HG03342 (cell line): Measurements from ENCODE around the gene PRKCZ.

Source experiments
- ATAC-seq: cut with Tn5 transposase; IDR thresholded peaks from one replicate; pipeline ENCODE4 v1.9.1; 2021; ENCODE audit warnings: mild to moderate bottlenecking, moderate library complexity; ENCODE audit not compliant: unreplicated experiment

PRKCZ gene

DNA sequence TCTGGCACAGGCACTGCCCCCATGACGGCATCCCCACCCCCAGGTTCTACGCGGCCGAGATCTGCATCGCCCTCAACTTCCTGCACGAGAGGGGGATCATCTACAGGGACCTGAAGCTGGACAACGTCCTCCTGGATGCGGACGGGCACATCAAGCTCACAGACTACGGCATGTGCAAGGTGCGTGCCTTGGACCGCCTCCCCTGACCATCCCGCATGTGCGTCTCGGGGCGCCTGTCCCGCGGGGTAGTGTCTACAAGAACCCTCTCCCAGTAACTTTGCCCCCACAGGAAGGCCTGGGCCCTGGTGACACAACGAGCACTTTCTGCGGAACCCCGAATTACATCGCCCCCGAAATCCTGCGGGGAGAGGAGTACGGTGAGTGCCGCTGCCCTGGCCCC, 121.8 kb downstream of the PRKCZ start:
- ATAC-seq = no peak

DNA sequence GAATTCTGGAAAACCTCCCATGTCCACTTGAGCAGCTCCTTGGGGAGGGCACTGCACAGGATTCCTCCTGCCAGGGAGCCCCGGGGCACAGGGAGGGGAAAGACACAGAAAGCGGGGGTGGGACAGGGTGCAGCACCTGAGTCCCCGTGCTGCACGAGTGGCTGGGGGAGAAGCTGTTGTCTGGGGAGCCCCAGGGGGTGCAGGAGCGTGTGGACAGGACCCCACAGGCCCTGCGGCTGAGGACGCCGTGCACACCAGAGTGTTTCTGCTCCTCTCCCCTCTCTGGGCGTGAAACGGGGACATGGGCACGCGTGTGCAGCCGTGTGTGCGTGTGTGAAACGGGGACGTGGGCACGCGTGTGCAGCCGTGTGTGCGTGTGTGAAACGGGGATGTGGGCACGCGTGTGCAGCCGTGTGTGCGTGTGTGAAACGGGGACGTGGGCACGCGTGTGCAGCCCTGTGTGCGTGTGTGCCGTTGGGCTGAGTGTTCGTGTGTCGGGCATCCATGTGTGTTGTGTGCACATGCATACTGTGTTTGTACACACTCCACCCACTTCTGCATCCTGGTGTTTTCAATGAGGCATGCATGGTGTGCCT, 122.4 kb downstream of the PRKCZ start:
- ATAC-seq = no peak

DNA sequence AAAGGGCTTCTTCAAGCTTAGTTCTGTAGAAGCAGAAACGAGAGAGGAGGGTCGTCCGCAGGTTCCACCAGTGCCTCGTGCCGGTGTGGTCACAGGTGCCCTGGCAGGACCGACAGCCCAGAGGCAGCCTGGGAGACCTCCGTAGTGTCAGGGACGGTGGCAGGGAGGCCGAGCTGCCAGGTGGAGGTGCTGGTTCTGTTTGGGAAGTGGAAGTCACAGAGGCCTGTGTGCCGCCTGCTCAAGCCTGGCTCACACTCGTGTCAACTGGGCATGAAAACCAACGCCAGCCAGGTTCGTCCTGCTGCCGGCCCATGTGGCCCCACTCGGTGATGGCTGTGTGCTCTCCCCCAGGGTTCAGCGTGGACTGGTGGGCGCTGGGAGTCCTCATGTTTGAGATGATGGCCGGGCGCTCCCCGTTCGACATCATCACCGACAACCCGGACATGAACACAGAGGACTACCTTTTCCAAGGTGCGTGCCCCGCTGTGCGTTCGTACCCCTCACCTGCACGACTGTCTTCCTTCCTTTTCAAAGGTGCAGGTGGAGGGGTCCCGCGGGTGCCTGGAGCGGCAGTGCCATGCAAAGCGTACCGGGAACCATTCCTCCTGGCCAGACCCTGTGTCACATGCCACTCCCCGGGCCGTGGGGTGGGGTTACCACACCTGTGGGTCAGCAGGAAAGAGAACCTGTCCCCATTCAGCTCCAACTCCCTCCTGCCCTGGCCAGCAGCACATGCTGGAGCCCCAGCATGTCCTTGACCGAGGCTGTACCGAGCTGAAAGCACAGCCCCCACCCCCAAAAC, 123.5 kb downstream of the PRKCZ start:
- no peak for ATAC-seq

DNA sequence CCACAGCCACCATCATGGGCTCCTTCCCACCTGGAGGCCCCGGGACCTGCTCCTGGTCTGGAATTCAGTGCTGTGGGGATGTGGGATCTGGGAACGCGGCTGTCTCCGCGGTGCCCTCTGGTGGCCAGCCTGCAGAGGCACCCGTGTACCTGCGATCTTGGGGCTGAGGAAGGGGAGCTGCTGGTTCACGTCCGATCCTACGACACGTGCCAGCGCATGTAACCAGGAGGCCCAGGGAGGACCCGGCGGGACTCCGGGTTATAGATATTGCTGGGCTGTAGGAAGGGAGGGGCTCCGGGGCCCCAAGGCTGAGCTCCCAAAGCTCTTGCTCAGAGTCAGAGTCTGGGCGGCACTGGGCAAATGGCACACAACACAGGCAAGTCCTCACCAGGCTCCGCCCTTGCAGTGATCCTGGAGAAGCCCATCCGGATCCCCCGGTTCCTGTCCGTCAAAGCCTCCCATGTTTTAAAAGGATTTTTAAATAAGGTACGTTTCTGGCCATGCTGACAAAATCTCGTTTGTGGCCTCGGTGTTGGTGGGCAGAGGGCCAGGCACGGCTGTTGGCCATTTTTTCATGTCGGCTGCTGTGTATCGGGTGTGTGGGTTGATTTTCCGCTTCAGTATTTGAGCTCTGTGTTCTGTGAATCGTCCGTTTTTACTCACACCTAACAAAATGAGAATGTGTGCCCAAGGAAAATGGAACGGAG, 124.3 kb downstream of the PRKCZ start:
- ATAC-seq = no peak

DNA sequence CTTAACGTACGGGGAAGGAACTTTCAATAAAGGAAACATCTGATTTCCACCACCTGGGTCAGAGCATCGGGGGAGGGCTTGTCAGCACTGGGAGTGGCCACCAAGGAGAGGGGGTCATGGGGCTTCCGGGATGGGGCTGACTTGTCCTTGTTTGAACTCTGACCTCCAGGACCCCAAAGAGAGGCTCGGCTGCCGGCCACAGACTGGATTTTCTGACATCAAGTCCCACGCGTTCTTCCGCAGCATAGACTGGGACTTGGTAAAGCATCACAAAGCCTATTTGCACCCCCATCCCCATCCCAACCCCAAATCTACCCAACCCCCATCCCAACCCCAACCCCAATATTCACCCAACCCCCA, 124.8 kb downstream of the PRKCZ start:
- no peak for ATAC-seq

DNA sequence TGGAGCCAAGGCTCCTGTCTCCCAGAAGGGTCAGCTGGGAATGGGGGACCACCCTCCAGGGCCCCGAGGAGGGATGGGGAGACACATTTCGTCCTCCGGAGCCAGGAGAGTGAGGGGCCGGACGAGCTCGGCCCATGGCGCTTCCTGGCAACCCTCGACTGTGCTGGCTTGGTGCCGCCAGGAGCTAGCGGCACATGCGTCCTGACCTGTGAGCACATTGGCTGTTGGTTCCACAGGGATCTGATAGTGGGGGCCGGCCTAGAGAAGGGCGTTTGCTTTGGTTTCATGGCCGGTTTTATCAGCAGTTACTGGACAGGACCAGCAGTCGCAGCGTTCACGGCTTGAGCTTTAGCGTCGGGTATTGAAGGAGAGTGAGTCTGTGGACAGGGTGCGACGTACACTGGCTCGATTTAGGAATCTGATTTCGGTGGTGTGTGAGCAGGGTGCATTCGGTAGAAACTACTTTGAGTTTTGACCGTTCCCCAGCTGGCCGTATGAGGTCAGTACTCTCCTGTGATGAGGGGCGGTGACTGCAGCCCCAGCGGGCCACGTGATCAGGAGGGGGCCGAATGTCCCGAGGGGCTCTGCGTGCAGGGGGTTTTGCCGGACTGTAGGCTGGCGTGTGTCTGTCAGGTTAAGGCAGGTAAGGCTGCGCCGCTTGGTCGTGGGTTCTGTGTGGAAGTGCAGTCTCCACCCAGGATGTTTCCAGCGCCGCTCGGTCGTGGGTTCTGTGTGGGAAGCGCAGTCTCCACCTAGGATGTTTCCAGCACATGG, 125.7 kb downstream of the PRKCZ start:
- no peak for ATAC-seq

DNA sequence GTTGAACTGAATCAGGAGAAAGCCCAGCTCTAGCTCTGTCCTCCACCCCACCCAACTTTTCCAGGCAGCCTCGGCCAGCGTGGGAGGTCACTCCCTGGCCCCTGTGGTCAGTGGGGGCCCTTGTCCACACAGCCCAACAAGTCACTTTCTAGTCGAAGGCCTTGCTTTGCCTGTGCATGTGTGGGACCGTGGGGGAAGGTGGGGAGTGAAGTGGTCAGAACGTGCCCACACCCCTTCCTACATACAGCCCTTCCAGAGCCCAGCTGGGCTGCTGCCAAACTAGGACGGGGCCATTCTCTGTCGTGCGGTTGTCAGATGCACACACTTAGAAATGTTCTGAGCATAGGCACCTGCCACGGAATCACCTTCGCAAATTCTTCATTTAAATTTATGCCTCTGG, 126.4 kb downstream of the PRKCZ start:
- no peak for ATAC-seq

DNA sequence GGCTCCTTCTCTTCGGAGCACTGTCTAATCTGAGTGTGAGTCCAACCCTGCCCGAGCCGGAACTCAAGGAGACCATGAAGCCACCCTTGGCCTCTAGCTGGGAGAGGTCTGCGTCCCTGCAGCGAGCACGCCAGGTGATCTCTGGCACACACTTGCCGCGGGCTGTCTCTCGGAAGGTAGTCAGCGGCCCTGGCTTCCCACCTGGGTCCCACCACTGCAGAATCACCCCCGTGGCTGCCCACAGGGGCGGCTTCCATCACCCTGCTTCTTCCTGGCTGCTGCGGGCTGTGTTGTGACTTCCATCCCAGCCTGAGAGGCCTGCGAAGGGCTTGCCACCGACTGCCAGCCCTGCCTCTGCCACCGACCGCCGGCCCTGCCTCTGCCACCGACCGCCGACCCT, 127.3 kb downstream of the PRKCZ start:
- no peak for ATAC-seq

DNA sequence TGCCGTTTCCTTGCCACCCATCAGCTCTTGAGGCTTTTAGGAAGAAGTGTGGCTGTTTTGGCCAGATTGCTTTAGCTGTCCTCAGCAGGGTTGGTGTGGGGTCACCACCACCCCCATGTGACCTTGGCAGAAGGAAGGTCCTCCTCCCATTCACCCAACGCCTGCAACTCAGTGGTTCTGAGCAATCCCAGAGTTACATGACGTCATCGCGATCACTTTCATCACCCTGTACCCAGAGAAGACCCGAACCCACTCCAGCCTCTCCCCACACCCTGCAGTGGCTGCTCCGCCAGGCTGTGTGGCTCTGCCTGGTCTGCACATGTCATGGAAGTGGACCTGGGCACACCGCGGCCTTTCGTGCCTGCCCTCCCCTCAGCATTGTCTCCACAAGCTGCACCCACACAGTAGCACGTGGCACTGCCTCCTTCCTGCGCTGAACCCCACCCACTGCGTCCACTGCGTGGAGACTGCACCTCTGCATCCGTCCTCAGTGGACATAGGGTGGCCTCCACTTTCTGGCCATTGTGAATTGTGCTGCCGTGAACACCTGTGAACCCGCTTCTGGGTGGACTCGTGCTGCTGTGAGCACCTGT, 127.8 kb downstream of the PRKCZ start:
- ATAC-seq = no peak

DNA sequence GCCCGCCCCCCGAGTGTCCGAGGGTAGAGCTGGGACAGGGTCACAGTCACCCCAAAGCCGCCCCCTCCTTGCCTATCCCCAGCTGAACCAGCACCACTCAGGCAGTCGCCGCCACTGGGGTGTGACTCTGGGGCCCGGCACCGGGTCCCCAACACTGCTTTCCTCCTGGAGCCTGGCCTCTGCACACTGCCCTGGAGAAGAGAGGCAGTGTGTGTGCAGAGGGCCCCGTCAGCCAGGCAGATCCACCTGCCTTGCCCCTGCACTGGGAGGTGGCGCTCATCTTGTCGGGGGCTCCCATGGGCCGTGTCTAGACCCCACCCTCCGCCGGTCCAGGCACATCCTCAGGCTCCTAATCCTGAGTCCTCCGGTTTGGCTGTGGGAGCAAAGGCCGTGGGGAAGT, 128.7 kb downstream of the PRKCZ start:
- no peak for ATAC-seq

DNA sequence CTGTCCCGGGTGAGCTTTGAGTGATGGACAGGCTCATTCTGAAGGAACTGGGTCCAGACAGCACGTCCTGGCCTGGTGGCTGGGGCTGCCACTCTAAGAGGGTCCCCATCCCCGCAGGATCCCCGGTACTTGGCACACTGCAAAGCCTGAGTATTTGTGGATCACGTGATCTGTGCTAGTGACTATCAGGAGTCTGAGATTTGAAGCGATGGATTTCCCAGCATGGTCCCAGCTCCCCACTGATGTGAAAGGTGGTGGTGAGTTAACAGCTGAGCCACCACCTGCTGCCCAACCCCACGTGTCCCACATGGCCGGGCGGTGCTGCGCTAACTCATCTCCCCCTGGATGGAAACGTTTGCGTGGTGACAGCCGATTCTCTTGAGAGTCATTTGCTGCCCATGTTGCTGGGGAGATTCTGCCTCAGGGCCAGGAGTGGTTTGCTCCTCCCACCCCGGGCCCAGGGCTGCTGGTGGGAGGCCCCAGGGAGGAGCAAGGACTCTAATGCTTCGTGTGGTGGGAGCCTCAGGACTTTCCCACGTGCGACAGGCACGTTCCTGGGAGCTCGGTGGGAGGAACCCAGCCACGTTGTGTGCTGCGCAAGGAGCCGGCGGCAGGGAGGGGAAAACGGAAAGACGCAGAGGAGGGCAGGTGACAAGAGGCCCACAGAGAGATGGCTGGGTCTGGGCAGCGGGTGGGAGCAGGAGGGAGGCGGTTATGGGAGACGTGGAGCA, 129.2 kb downstream of the PRKCZ start:
- ATAC-seq = no peak

DNA sequence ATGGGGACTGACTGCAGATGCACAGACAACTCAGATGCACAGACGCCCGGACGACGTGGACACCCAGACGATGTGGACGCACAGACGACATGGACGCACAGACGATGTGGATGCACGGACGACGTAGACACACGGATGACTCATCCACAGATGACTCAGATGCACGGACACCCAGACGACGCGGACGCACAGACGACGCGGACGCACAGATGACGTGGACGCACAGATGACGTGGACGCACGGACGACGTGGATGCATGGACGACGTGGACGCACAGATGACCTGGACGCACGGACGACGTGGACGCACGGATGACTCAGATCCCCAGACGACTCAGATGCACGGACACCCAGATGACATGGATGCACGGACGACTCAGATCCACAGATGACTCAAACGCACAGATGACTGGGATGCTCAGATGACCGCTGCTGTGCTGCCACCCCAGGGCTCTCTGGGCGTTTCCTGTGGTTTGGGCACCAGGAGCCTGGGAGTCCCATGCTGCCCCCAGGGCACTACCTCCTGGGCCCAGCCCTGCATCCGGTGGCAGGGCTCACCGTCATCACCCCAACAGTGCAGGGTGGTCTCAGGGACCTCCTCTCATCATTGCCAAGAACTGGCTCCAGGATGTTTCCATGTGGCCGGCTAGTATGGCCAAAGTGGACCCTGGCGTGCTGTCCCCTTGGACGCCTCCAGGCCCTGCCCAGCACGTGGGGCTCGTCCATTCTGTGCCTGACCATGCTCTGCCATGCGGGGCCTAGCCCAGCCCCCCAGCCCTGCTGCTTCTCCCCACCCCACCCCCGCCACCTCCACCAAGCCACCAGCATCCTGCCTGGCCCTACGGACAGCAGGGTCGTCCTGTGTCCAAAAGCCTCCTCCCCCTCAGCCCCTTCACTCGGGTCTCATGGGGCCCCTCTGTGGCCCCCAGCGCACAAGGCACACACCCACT, 130.4 kb downstream of the PRKCZ start:
- ATAC-seq = no peak

DNA sequence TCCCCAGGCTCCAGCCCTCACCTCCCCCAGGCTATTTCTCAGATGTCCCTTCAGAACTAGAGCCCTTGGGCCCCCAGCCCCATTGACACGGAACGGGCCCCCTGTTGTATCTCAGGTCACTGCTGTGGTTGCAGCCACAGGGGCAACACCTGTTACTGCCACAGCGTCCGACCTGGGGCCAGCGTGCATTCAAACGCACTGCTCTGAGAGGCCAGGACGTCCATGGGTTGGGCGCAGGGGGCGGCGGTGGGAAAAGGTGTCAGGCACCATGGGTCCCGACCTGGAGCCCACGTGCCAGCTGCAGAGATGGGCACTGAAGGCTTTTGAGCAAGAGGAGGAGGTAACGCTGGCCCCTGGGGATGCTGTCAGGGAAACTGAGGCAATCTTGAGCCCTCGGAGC, 131.1 kb downstream of the PRKCZ start:
- no peak for ATAC-seq

DNA sequence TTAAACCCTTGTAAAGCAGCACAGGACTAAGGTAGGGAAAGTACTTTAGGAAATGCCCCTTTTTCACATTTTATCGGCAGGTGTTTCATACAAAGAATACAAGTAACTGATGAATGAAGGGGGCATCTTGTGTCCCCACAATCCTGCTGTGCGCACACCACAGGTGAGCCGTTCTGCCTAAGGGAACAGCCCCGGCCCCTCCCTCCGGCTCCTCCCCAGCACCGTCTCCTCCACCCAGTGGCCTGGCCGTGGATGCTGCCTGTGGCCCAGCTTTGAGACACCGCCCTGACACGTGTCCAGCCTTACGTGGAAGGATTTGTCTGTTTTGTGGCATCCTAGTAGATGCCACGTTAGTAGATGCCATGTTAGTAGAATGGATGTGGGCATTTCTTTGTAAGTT, 131.5 kb downstream of the PRKCZ start:
- ATAC-seq = no peak

DNA sequence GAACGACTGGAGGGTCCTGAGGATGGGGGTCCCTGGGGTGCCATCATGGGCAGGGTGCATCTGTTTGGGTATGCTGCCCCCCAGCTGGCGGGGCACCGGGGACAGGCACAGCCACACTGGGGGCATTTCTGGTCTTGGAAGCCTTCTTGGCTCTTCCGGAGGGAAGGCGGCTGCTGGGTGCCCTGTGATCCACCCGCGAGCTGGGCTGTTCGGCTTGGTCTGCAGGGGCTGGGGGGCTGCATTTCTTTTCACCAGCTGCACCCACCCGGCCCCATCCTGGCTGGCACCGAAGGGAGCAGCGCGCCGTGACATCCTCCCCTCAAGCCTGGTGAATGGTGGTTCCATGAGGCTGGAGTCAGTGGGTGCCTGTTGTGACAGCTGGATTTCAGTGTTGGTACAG, 132.2 kb downstream of the PRKCZ start:
- no peak for ATAC-seq

DNA sequence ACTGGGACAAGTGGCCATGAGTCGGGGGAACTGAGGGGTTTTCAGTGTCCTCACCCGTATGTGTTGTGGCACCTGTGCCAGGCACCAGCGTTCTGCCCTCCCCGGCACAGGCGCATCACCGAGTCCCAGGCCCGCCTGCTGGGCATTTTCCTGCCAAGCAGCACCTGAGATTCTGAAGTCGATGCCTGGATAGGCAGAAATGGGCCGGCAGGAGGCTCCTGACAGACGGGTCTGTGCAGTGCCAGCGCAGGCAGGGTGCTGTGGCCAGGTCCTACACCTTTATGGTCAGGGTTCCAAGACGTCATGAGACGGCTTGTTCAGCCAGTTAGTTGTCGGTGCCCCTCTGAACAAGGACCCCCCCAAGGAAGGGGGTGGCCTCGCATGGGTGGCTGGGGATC, 133.7 kb downstream of the PRKCZ start:
- no peak for ATAC-seq

DNA sequence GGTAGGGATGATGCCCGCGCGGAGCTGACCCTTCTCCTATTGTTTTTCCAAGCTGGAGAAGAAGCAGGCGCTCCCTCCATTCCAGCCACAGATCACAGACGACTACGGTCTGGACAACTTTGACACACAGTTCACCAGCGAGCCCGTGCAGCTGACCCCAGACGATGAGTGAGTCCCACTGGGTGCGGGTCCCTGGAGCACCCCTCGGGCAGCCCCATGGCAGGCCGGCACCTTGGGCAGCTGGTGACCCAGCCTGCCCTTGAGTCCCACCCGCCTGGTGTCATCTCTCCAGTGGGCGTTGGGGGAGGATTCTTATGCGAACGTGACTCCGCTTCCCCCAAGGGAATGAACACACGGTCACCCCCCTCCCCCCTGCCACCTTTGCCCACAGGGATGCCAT, 134.3 kb downstream of the PRKCZ start:
- ATAC-seq = no peak

DNA sequence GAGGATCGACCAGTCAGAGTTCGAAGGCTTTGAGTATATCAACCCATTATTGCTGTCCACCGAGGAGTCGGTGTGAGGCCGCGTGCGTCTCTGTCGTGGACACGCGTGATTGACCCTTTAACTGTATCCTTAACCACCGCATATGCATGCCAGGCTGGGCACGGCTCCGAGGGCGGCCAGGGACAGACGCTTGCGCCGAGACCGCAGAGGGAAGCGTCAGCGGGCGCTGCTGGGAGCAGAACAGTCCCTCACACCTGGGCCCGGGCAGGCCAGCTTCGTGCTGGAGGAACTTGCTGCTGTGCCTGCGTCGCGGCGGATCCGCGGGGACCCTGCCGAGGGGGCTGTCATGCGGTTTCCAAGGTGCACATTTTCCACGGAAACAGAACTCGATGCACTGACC, 134.7 kb downstream of the PRKCZ start:
- ATAC-seq = no peak
